SK-N-DZ (cell line): Measurements from ENCODE around the gene HOXB3.

Experiments
- DNase-seq: peaks from one replicate; pipeline ENCODE4 v3.0.0-alpha.2; 2015; ENCODE audit warnings: low spot score
- small RNA-seq, 2 experiments: library from RNA; depleted of rRNA; stranded (forward); fragments of <200 nt; gene quantifications; one replicate each; pipeline ENCODE3, GENCODE V24; 2014

HOXB3 gene

GRCh38 chr17:48503747-48504146 lies 86.3 kb downstream of the HOXB3 start:
- DNase-seq, result no peak

DNA sequence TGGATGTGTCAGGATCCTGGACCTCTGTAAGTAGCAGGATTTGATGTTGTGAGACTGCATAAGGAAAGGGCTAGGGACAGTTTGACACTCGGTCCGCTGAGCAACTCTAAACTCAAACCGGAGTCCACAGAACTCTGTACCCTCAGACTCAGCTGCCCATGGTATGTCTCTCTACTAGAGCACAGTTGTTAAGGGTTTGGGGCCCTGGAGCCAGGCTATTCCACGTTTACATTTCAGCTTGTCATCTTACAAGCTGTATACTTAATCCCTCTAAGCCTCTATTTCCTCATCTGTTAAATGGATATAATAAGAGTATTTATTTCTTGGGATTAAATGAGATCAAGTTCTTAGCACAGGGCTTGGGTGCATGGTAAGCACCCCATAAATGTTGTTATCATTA lies 87.1 kb downstream of the HOXB3 start:
- no peak for DNase-seq

- DNase-seq, result no peak
Observed at GRCh38 chr17:48502312-48502711, 87.7 kb downstream of the HOXB3 start.

DNA sequence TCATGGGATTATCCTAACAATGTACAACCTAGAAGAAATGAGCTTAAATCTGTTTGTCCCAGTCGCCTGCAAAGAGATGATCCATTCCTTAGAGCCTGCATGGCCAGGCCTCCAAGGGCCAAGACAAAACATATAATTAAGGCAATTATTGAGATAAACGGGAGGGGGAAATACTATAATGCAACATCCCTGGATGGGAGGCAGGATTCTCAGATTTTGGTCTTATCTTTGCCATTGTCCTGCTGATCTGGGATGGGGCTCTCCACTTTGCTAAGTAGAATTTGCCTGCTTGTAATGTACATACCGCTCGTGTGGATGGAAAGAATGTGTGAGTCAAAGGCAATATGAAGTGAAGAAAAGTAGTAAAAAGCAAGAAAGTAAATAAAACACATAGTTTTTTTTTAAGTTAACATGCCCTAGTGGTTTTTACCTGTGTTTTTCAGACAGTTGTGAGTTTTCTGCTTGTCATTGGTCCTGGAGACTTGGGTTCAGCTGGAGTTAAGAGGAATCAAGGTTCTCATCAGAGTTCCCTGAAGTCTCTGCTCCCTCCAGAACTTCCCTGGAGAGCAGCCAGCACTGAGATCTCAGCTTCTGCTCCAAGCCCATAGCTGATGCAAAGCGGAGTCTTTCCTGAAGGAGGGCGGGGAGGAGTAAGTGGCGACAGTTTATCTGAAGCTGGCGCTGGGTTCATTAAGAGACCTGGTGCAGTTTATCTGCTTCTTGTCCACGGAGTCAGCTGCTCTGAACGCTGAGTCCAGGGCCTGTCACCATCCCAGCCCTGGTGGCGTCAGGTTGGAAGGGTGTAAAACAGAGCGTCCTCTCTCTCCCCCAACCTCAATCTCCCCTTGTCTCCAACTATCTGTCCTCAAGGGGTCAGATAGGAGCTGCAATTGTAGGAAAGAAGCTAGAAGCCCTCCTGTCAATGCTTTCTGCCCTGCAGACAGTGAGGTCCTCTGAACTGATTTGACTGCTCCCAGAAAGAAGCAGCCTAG lies 89.3 kb downstream of the HOXB3 start:
- DNase-seq, result no peak

- no peak for DNase-seq
Observed at GRCh38 chr17:48499735-48500434, 90.2 kb downstream of the HOXB3 start.

DNA sequence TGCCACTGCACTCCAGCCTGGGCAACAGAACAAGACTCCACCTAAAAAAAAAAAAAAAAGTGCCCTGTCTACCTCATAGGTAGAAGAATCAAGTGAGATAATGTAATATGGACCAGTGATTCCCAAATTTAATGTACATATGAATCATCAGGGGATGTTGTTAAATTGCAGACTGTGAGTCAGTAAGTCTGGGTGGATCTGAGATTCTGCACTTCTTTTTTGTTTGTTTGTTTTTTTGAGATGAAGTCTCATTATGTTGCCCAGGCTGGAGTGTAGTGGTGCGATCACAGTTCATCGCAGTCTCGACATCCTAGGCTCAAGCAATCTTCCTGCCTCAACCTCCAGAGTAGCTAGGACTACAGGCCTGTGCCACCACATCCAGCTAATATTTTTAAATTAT lies 90.8 kb downstream of the HOXB3 start:
- no peak for DNase-seq

Small RNA genes lying within 50 kb of the gene (small RNA-seq; reads per million reads assigned to genes)
- gene MIR196A1, result 0 reads per million in 2 experiments
